B cell (primary cell): ENCODE data around the gene FURIN.
"Not testable (repeated sequence)": the region's sequence is repeated elsewhere in the genome, so short reads cannot be mapped to it uniquely, and the experiment has no call there.

Experiments
- EZH2 ChIP-seq: IDR thresholded peaks from 2 replicates; pipeline ENCODE4 v1.6.1; 2012; ENCODE audit warnings: borderline replicate concordance, low read depth, mild to moderate bottlenecking, moderate library complexity, low read length; ENCODE audit not compliant: insufficient read depth, poor library complexity, severe bottlenecking
- TF ChIP-seq, protein P1 (sequence below): fragments of 200-600 bp; IDR thresholded peaks from one replicate; pipeline ENCODE4 v1.8.0; 2022; ENCODE audit warnings: antibody characterized with exemption, mild to moderate bottlenecking

DNA sequence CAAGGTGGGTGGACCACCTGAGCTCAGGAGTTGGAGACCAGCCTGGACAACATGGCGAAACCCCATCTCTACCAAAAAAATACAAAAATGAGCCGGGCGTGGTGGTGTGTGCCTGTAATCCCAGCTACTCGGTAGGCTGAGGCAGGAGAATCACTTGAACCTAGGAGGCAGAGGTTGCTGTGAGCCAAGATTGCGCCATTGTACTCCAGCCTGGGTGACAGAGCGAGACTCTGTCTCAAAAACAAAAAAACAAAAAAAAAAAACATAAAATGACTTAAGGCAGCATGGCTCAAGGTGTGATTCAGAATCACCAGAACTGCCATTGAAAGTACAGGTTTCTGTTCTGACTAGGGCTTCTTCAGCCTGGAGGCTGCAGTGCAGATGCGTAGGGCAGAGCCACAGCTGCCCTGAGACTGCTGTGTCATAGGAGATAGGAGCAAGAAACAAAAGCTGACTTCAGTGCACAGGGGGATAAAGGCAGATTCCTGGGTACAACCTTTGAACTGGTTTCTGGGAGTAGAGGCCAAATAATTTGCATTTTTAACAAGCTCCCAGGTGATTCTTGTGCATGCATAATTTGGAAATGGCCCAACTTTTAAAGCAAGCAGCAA, 54.4 kb downstream of the FURIN start:
- TF ChIP-seq, protein P1, sequence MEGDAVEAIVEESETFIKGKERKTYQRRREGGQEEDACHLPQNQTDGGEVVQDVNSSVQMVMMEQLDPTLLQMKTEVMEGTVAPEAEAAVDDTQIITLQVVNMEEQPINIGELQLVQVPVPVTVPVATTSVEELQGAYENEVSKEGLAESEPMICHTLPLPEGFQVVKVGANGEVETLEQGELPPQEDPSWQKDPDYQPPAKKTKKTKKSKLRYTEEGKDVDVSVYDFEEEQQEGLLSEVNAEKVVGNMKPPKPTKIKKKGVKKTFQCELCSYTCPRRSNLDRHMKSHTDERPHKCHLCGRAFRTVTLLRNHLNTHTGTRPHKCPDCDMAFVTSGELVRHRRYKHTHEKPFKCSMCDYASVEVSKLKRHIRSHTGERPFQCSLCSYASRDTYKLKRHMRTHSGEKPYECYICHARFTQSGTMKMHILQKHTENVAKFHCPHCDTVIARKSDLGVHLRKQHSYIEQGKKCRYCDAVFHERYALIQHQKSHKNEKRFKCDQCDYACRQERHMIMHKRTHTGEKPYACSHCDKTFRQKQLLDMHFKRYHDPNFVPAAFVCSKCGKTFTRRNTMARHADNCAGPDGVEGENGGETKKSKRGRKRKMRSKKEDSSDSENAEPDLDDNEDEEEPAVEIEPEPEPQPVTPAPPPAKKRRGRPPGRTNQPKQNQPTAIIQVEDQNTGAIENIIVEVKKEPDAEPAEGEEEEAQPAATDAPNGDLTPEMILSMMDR = not testable (repeated sequence)
- not testable (repeated sequence) for TF ChIP-seq EZH2
